Dendritic cell treated with granulocyte-macrophage colony-stimulating factor and Interleukin-4, amounts not matched to agents 40 ng/mL and 50 ng/mL, for 4 days (primary cell): ENCODE measurements around the gene SLC6A13.
"Not testable (repeated sequence)": the region's sequence is repeated elsewhere in the genome, so short reads cannot be mapped to it uniquely, and the experiment has no call there.

ENCODE experiments used
- H3K27ac Mint-ChIP-seq: one replicate; pipeline ENCODE4 v1.8.0; 2022; ENCODE audit warnings: mild to moderate bottlenecking, mixed read lengths
- H3K27me3 Mint-ChIP-seq: one replicate; pipeline ENCODE4 v1.8.0; 2022; ENCODE audit warnings: mild to moderate bottlenecking, mixed read lengths
- H3K36me3 Mint-ChIP-seq: one replicate; pipeline ENCODE4 v1.8.0; 2022; ENCODE audit warnings: low read depth, mixed read lengths
- H3K4me1 Mint-ChIP-seq: one replicate; pipeline ENCODE4 v1.8.0; 2022; ENCODE audit warnings: low read depth, mixed read lengths
- H3K4me3 Mint-ChIP-seq: one replicate; pipeline ENCODE4 v1.8.0; 2022; ENCODE audit warnings: mild to moderate bottlenecking, moderate library complexity, mixed read lengths
- H3K9me3 Mint-ChIP-seq: one replicate; pipeline ENCODE4 v1.8.0; 2022; ENCODE audit warnings: mixed read lengths
- intact Hi-C: fragments of 100-400 bp; cut with micrococcal nuclease; formaldehyde crosslinking; loops from one replicate; pipeline ENCODE4 v1.15.0; 2022

SLC6A13 gene

GRCh38 chr12:262817-263216 lies at the start of gene SLC6A13:
Gene SLC6A13, minus strand, starts transcription at chr12:262836. Its CDS starts 2,784 bp downstream, at chr12:260052.
- H3K27ac Mint-ChIP-seq: no peak within 1 kb of the TSS
- no peaks in the 10 kb centered on the region for H3K4me1 Mint-ChIP-seq
- H3K27me3 Mint-ChIP-seq: peaks cover 31% of the 10 kb centered on the region
- intact Hi-C loops: no loop called here
- no peaks in the 10 kb centered on the region for H3K9me3 Mint-ChIP-seq
- H3K4me3 Mint-ChIP-seq: no peak within 1 kb of the TSS
- H3K36me3 Mint-ChIP-seq: no peaks in the 10 kb centered on the region

DNA sequence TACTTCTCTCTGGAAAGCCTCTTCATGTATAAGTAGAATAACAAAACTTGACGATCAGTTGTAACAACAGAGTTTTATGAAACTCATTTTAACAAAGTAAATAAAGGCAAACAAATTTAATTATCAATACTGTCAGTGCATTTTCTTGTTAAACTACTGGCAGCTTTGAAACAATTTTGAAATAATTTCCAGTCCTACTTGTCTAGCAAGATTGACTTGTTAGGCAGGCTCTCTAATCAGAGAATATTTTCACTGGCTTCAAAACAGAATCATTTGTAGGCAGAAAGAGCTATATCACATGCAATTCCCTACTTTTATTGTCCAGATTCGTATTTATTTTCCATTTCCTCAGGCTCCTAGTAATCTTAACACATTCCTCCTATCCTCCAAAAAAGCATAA lies 45.9 kb upstream of the SLC6A13 start:
- Mint-ChIP-seq H3K36me3 (peaks cover 98% of the 10 kb centered on the region), H3K9me3 (no peaks in the 10 kb centered on the region), H3K4me3 (no peak overlapping the region), H3K27ac (no peak overlapping the region), H3K4me1 (no peaks in the 10 kb centered on the region), H3K27me3 (no peaks in the 10 kb centered on the region)
- intact Hi-C loops: loop anchor here (10.0 kb wide), 1 partner anchor 576 kb away; no protein-coding TSS in a partner anchor

GRCh38 chr12:307406-307805 lies 44.8 kb upstream of the SLC6A13 start:
- intact Hi-C loops: loop anchor here (10.0 kb wide), 1 partner anchor 577 kb away; no protein-coding TSS in a partner anchor
- Mint-ChIP-seq H3K4me3 (no peak overlapping the region), H3K27ac (no peak overlapping the region), H3K27me3 (no peaks in the 10 kb centered on the region), H3K9me3 (peaks cover 4% of the 10 kb centered on the region), H3K4me1 (no peaks in the 10 kb centered on the region), H3K36me3 (peaks cover 100% of the 10 kb centered on the region)

DNA sequence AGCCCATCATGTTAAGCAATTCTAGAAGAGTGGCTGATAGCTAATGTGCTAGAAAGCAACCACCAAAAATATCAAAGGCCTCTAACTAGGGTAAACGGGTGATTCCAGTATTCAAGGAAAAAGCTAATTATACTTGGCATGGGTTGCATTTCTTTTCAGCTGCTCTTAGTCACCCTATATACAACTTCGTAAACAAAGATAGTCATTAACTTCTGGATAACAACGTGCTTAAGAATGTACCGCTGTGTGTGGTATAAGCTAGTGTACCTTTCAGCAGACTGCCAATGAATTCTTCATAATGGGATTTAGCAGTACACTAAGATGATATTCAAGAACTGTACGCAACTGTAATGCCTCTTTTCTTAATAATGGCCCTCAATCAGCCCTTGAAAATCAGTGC lies 42.2 kb upstream of the SLC6A13 start:
- H3K36me3 Mint-ChIP-seq: peaks cover 100% of the 10 kb centered on the region
- H3K4me3 Mint-ChIP-seq: no peak overlapping the region
- no peaks in the 10 kb centered on the region for H3K27me3 Mint-ChIP-seq
- H3K27ac Mint-ChIP-seq: no peak overlapping the region
- peaks cover 17% of the 10 kb centered on the region for H3K9me3 Mint-ChIP-seq
- intact Hi-C loops: loop anchor here (10.0 kb wide), 1 partner anchor 580 kb away; no protein-coding TSS in a partner anchor
- H3K4me1 Mint-ChIP-seq: peaks cover 12% of the 10 kb centered on the region

GRCh38 chr12:302766-303165 lies 40.1 kb upstream of the SLC6A13 start:
- not testable (repeated sequence) for H3K27me3 Mint-ChIP-seq, H3K4me3 Mint-ChIP-seq, H3K27ac Mint-ChIP-seq
- intact Hi-C loops: loop anchor here (10.0 kb wide), 1 partner anchor 582 kb away; no protein-coding TSS in a partner anchor
- H3K4me1 Mint-ChIP-seq: peaks cover 21% of the 10 kb centered on the region
- peaks cover 100% of the 10 kb centered on the region for H3K36me3 Mint-ChIP-seq
- peaks cover 25% of the 10 kb centered on the region for H3K9me3 Mint-ChIP-seq

GRCh38 chr12:300166-300565 lies 37.5 kb upstream of the SLC6A13 start:
- peaks cover 22% of the 10 kb centered on the region for H3K4me1 Mint-ChIP-seq
- not testable (repeated sequence) for H3K27me3 Mint-ChIP-seq, H3K27ac Mint-ChIP-seq, H3K4me3 Mint-ChIP-seq
- peaks cover 98% of the 10 kb centered on the region for H3K36me3 Mint-ChIP-seq
- H3K9me3 Mint-ChIP-seq: peaks cover 25% of the 10 kb centered on the region
- intact Hi-C loops: loop anchor here (10.0 kb wide), 1 partner anchor 585 kb away; no protein-coding TSS in a partner anchor

DNA sequence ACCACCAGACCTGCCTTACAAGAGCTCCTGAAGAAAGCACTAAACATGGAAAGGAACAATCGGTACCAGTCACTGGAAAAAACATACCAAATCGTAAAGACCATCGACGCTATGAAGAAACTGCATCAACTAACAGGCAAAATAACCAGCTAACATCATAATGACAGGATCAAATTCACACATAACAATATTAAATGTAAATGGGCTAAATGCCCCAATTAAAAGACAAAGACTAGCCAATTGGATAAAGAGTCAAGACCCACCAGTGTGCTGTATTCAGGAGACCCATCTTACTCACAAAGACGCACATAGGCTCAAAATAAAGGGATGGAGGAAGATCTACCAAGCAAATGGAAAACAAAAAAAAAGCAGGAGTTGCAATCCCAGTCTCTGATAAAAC lies 36.9 kb upstream of the SLC6A13 start:
- peaks cover 28% of the 10 kb centered on the region for H3K4me1 Mint-ChIP-seq
- H3K27ac Mint-ChIP-seq, intact Hi-C loops, H3K27me3 Mint-ChIP-seq, H3K4me3 Mint-ChIP-seq: not testable (repeated sequence)
- peaks cover 25% of the 10 kb centered on the region for H3K9me3 Mint-ChIP-seq
- peaks cover 98% of the 10 kb centered on the region for H3K36me3 Mint-ChIP-seq

- H3K27me3 Mint-ChIP-seq, H3K4me3 Mint-ChIP-seq, H3K27ac Mint-ChIP-seq, intact Hi-C loops: not testable (repeated sequence)
- peaks cover 25% of the 10 kb centered on the region for H3K9me3 Mint-ChIP-seq
- peaks cover 98% of the 10 kb centered on the region for H3K36me3 Mint-ChIP-seq
- peaks cover 33% of the 10 kb centered on the region for H3K4me1 Mint-ChIP-seq
These were observed 35.4 kb upstream of the SLC6A13 start for GRCh38 chr12:298059-298458.

- H3K27ac Mint-ChIP-seq: peak overlapping the region; percentile 4
- intact Hi-C loops: no loop called here
- peaks cover 26% of the 10 kb centered on the region for H3K4me1 Mint-ChIP-seq
- H3K36me3 Mint-ChIP-seq: peaks cover 94% of the 10 kb centered on the region
- no peaks in the 10 kb centered on the region for H3K27me3 Mint-ChIP-seq
- no peak overlapping the region for H3K4me3 Mint-ChIP-seq
- peaks cover 11% of the 10 kb centered on the region for H3K9me3 Mint-ChIP-seq
These were observed 32.5 kb upstream of the SLC6A13 start for GRCh38 chr12:295132-295531.

DNA sequence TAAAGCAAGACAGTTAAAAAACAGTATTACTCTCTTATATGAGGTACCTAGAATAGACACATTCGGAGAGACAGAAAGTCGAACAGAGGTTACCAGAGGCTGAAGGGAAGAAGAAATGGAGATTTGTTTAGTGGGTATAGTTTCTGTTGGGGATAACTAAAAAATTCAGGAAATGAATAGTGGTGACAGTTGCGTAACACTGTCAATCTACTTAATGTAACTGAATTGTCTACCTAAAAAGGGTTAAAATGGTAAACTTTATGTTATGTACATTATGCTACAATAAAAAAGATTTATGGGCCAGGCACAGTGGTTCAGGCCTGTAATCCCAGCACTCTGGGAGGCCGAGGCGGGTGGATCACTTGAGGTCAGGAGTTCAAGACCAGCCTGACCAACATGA lies 30.6 kb upstream of the SLC6A13 start:
- Mint-ChIP-seq H3K4me3 (no peak overlapping the region), H3K36me3 (peaks cover 81% of the 10 kb centered on the region), H3K9me3 (no peaks in the 10 kb centered on the region), H3K4me1 (peaks cover 16% of the 10 kb centered on the region), H3K27ac (no peak overlapping the region), H3K27me3 (no peaks in the 10 kb centered on the region)
- intact Hi-C loops: no loop called here

- H3K27me3 Mint-ChIP-seq: no peaks in the 10 kb centered on the region
- peaks cover 83% of the 10 kb centered on the region for H3K36me3 Mint-ChIP-seq
- intact Hi-C loops: no loop called here
- no peak overlapping the region for H3K27ac Mint-ChIP-seq
- no peak overlapping the region for H3K4me3 Mint-ChIP-seq
- peaks cover 24% of the 10 kb centered on the region for H3K4me1 Mint-ChIP-seq
- no peaks in the 10 kb centered on the region for H3K9me3 Mint-ChIP-seq
These were observed 29.6 kb upstream of the SLC6A13 start for GRCh38 chr12:292186-292585.

DNA sequence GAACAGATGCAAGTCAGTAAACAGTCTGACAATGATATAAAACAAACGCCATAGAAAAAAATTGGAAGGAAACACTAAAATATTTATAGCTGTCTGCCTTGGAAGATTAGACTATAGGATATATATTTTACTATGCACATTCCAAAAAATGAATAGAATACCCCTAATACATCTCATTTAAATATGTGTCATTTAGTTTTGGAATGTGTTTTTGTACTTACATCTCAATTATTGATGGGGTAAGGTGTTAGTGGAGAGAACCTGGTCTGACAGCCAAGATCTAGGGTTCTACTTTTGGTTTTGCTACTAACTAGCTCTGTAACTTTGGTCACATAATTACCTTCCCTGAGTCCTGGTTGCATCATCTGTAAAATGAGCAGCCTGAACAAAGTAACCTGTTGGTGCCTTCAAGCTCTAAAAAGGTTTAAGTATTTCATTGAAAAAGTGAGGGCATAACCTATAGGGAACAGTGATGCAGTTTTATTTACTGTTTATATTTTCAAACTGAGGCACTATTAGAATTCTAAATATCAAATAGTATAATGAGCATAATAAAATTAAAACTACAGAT lies 28.6 kb upstream of the SLC6A13 start:
- Mint-ChIP-seq H3K9me3 (no peaks in the 10 kb centered on the region), H3K4me3 (no peak overlapping the region), H3K4me1 (peaks cover 26% of the 10 kb centered on the region), H3K27me3 (no peaks in the 10 kb centered on the region), H3K27ac (no peak overlapping the region), H3K36me3 (peaks cover 83% of the 10 kb centered on the region)
- intact Hi-C loops: no loop called here

DNA sequence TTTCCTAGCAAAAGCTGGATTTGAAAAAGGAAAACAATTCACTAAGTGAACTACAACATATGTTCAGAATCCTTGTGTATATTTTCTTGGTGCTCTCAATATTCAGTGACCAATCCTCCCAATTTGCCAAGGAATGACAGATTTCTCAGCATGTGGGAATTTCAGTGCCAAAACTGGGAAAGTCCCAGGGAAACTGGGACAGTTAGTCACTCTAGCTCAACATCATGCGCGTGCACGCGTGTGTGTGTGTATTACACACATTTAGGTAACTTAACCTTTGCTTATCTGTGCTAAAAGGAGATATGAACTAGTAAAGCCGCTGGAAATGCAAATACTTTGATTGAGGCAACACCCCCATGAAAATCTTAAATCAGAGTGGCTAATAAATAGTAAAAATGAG lies 26.1 kb upstream of the SLC6A13 start:
- Mint-ChIP-seq H3K4me3 (no peak overlapping the region), H3K4me1 (peaks cover 21% of the 10 kb centered on the region), H3K27me3 (no peaks in the 10 kb centered on the region), H3K36me3 (peaks cover 83% of the 10 kb centered on the region), H3K9me3 (no peaks in the 10 kb centered on the region), H3K27ac (no peak overlapping the region)
- intact Hi-C loops: no loop called here

GRCh38 chr12:286531-287300 lies 24.1 kb upstream of the SLC6A13 start:
- intact Hi-C loops: no loop called here
- H3K4me3 Mint-ChIP-seq: no peak overlapping the region
- no peak overlapping the region for H3K27ac Mint-ChIP-seq
- H3K9me3 Mint-ChIP-seq: no peaks in the 10 kb centered on the region
- peaks cover 83% of the 10 kb centered on the region for H3K36me3 Mint-ChIP-seq
- H3K4me1 Mint-ChIP-seq: peaks cover 16% of the 10 kb centered on the region
- H3K27me3 Mint-ChIP-seq: no peaks in the 10 kb centered on the region
